Astrocyte (in vitro differentiated cells and primary cell): ENCODE measurements around the gene FOXL3. TPM values are rescaled to one million over a fixed set of nuclear protein-coding genes. Genes with fewer than 3 reads are reported as not detected.

Experiments
- DNase-seq: peaks from one replicate; pipeline ENCODE4 v3.0.0-alpha.2; 2010; ENCODE audit warnings: low read depth
- FAIRE-seq: peaks from 2 replicates; lab custom pipeline; 2011; peaks lifted over from hg19 to GRCh38; lab: Jason Lieb, UNC
- H2AFZ ChIP-seq: 2 replicates; pipeline ENCODE4 v1.6.0; 2012; ENCODE audit warnings: low read depth, low read length, inconsistent platforms
- H3K27ac ChIP-seq: 2 replicates; pipeline ENCODE4 v1.5.1; 2011; ENCODE audit warnings: low read depth, low read length, inconsistent platforms
- H3K27me3 ChIP-seq: 2 replicates; pipeline ENCODE4 v1.6.0; 2011; ENCODE audit warnings: low read length, inconsistent platforms; ENCODE audit not compliant: insufficient read depth
- H3K36me3 ChIP-seq: 2 replicates; pipeline ENCODE4 v1.5.1; 2011; ENCODE audit warnings: low read length, inconsistent platforms; ENCODE audit not compliant: insufficient read depth
- H3K4me1 ChIP-seq: 2 replicates; pipeline ENCODE4 v1.5.1; 2011; ENCODE audit warnings: low read length, inconsistent platforms; ENCODE audit not compliant: insufficient read depth
- H3K4me2 ChIP-seq: 2 replicates; pipeline ENCODE4 v1.6.0; 2012; ENCODE audit warnings: low read length, inconsistent platforms
- H3K4me3 ChIP-seq: 2 replicates; pipeline ENCODE4 v1.5.1; 2011; ENCODE audit warnings: low read depth, mild to moderate bottlenecking, low read length, inconsistent platforms; ENCODE audit not compliant: insufficient read depth
- H3K79me2 ChIP-seq: 2 replicates; pipeline ENCODE4 v1.6.0; 2012; ENCODE audit warnings: mild to moderate bottlenecking, low read length, inconsistent platforms; ENCODE audit not compliant: insufficient read depth
- H3K9ac ChIP-seq: 2 replicates; pipeline ENCODE4 v1.6.0; 2012; ENCODE audit warnings: mild to moderate bottlenecking, low read length, inconsistent platforms
- H3K9me3 ChIP-seq: 2 replicates; pipeline ENCODE4 v1.5.1; 2012; ENCODE audit warnings: low read depth, mild to moderate bottlenecking, low read length, inconsistent platforms; ENCODE audit not compliant: insufficient read depth
- H4K20me1 ChIP-seq: 2 replicates; pipeline ENCODE4 v1.6.0; 2012; ENCODE audit warnings: low read length, inconsistent platforms; ENCODE audit not compliant: insufficient read depth
- H3K27ac Mint-ChIP-seq: one replicate; pipeline ENCODE4 v1.8.0; 2021; ENCODE audit warnings: mild to moderate bottlenecking, mixed read lengths; ENCODE audit not compliant: unreplicated experiment
- H3K27me3 Mint-ChIP-seq: one replicate; pipeline ENCODE4 v1.8.0; 2021; ENCODE audit warnings: low read depth, mixed read lengths; ENCODE audit not compliant: unreplicated experiment
- H3K36me3 Mint-ChIP-seq: one replicate; pipeline ENCODE4 v1.8.0; 2021; ENCODE audit warnings: low read depth, mixed read lengths; ENCODE audit not compliant: unreplicated experiment
- H3K4me1 Mint-ChIP-seq: one replicate; pipeline ENCODE4 v1.8.0; 2021; ENCODE audit warnings: low read depth, mixed read lengths; ENCODE audit not compliant: unreplicated experiment
- H3K4me3 Mint-ChIP-seq: one replicate; pipeline ENCODE4 v1.8.0; 2021; ENCODE audit warnings: mild to moderate bottlenecking, moderate library complexity, mixed read lengths; ENCODE audit not compliant: unreplicated experiment
- H3K9me3 Mint-ChIP-seq: one replicate; pipeline ENCODE4 v1.8.0; 2021; ENCODE audit warnings: mild to moderate bottlenecking, mixed read lengths; ENCODE audit not compliant: unreplicated experiment
- EZH2 ChIP-seq: IDR thresholded peaks from 2 replicates; pipeline ENCODE4 v1.6.1; 2012; ENCODE audit warnings: mild to moderate bottlenecking, low read length, inconsistent platforms; ENCODE audit not compliant: insufficient read depth
- total RNA-seq: library from RNA; stranded (reverse); gene quantifications from 2 replicates; pipeline ENCODE4 v1.2.1, GENCODE V29; 2021
- TF ChIP-seq, protein P1 (sequence below): IDR thresholded peaks from 2 replicates; pipeline ENCODE4 v1.5.1; 2011; ENCODE audit warnings: low read depth, mild to moderate bottlenecking, inconsistent platforms, low read length, moderate library complexity; ENCODE audit not compliant: insufficient read depth

Gene FOXL3
- total RNA-seq, 1 donor from 2014 or later = not detected

DNA sequence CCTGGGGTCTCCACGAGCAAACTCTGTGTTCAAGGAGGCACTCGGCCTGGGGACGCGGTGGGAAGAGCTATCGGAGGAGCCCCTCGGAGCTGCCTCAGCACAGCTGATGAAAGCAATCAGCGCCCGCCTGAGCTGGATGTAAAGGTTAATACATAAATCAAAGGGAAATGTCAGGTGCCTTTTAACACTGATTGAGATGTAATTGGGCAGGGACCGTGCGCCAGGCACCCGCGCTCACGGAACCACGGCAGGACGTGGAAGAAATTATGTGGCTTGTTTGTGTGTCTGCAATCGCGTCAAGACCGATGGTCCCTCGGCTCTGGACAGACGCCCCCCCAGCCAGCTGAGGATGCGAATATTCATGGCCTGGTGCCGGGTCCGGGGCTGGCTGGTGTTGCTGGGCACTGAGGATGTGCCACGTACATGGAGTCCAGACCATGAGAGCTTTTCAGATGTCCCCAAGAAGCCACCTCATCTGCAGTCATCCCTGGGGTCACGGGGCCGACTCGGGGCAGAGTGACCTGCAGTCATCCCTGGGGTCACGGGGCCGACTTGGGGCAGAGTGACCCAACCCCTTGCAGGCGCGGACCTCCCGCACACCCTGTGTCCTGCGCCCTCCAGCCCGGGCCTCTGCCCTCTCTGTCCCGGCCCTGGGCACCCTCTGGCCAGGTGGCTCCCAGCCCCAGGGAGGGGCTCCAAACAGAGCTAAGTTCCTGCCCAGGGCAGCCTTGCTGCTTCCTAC is 15.6 kb downstream of the FOXL3 start:
- Histone ChIP-seq H3K27ac (no peak overlapping the region), H3K36me3 (no peaks in the 10 kb centered on the region), H2AFZ (no peak overlapping the region), H3K79me2 (no peaks in the 10 kb centered on the region), H3K27me3 (no peaks in the 10 kb centered on the region), H3K4me3 (no peak overlapping the region), H3K4me2 (no peak overlapping the region), H3K9me3 (no peaks in the 10 kb centered on the region), H3K4me1 (no peaks in the 10 kb centered on the region), H3K9ac (no peak overlapping the region), H4K20me1 (no peaks in the 10 kb centered on the region)
- DNase-seq (no peak), FAIRE-seq (no peak)
- H3K9me3 Mint-ChIP-seq = peaks cover 8% of the 10 kb centered on the region
- TF ChIP-seq, protein P1, sequence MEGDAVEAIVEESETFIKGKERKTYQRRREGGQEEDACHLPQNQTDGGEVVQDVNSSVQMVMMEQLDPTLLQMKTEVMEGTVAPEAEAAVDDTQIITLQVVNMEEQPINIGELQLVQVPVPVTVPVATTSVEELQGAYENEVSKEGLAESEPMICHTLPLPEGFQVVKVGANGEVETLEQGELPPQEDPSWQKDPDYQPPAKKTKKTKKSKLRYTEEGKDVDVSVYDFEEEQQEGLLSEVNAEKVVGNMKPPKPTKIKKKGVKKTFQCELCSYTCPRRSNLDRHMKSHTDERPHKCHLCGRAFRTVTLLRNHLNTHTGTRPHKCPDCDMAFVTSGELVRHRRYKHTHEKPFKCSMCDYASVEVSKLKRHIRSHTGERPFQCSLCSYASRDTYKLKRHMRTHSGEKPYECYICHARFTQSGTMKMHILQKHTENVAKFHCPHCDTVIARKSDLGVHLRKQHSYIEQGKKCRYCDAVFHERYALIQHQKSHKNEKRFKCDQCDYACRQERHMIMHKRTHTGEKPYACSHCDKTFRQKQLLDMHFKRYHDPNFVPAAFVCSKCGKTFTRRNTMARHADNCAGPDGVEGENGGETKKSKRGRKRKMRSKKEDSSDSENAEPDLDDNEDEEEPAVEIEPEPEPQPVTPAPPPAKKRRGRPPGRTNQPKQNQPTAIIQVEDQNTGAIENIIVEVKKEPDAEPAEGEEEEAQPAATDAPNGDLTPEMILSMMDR = no peak
- TF ChIP-seq EZH2 = no peak
- no peaks in the 10 kb centered on the region for H3K36me3 Mint-ChIP-seq
- H3K27me3 Mint-ChIP-seq = peaks cover 8% of the 10 kb centered on the region
- no peak overlapping the region for H3K27ac Mint-ChIP-seq
- H3K4me3 Mint-ChIP-seq = no peak overlapping the region
- H3K4me1 Mint-ChIP-seq = no peaks in the 10 kb centered on the region

DNA sequence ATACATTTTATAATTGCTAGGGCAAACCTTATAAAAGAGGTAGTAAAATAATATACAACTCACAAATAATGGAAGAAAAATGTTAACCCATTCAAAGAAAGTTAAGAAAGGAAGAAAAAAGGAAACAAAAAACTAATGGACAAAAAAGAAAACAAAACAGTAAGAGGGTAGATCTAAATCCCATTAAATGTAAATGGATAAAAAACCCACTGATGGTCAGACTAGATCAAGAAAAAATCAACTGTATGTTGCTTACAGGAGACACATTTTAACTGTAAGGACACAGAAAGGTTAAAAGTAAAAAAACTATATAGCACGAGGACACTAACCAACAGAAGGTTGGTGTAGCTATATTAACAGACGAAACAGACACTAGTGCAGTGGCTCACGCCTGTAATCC is 18.0 kb downstream of the FOXL3 start:
- TF ChIP-seq, protein P1 = no peak
- no peak for TF ChIP-seq EZH2
- H3K27me3 Mint-ChIP-seq = peaks cover 25% of the 10 kb centered on the region
- no peak overlapping the region for H3K27ac Mint-ChIP-seq
- H3K79me2 ChIP-seq = no peaks in the 10 kb centered on the region
- peaks cover 14% of the 10 kb centered on the region for H3K27me3 ChIP-seq
- H3K36me3 Mint-ChIP-seq = no peaks in the 10 kb centered on the region
- no peak overlapping the region for H3K27ac ChIP-seq
- no peak overlapping the region for H2AFZ ChIP-seq
- no peaks in the 10 kb centered on the region for H4K20me1 ChIP-seq
- FAIRE-seq = no peak
- H3K36me3 ChIP-seq = no peaks in the 10 kb centered on the region
- H3K4me3 Mint-ChIP-seq = no peak overlapping the region
- no peak overlapping the region for H3K4me2 ChIP-seq
- H3K9me3 Mint-ChIP-seq = peaks cover 8% of the 10 kb centered on the region
- no peak overlapping the region for H3K9ac ChIP-seq
- H3K9me3 ChIP-seq = no peaks in the 10 kb centered on the region
- H3K4me3 ChIP-seq = no peak overlapping the region
- DNase-seq = no peak
- no peaks in the 10 kb centered on the region for H3K4me1 ChIP-seq
- H3K4me1 Mint-ChIP-seq = no peaks in the 10 kb centered on the region

DNA sequence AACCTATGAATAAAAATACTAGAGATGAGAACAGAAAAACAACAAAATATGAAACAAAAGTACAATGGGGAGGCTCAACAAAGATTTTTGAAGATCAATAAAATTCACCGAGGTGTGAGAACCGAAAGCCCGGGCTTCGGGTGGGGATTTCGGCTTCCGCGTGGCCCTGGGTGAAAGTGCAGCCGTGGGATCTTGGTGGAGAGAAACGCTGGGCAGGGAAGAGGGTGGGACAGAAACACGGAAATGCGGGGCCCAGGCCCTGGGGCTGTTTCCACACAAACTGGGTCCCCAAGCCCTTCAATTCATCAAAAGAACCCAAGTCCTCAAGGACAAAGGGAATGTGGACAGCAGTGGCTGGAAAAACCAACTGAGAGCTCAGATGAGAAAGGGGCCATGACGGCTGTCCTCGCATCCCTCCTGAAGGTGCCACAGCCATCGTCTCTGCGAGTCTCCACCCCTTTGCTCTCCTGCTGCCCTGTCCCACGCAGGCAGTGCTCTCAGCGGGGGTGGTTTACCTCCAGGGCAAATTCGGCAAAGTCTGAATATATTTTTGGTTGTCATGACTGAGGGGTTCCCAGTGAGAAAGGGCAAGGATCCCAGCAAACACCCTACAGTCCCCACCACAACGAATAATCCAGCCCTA is 19.7 kb downstream of the FOXL3 start:
- Histone ChIP-seq H3K27me3 (peaks cover 21% of the 10 kb centered on the region), H3K9ac (no peak overlapping the region), H2AFZ (no peak overlapping the region), H3K4me1 (no peaks in the 10 kb centered on the region), H3K9me3 (no peaks in the 10 kb centered on the region), H3K4me3 (no peak overlapping the region), H3K4me2 (no peak overlapping the region), H4K20me1 (no peaks in the 10 kb centered on the region), H3K27ac (no peak overlapping the region), H3K79me2 (no peaks in the 10 kb centered on the region), H3K36me3 (no peaks in the 10 kb centered on the region)
- no peak for FAIRE-seq
- Mint-ChIP-seq H3K9me3 (peaks cover 5% of the 10 kb centered on the region), H3K27me3 (peaks cover 20% of the 10 kb centered on the region), H3K27ac (no peak overlapping the region), H3K4me3 (no peak overlapping the region), H3K36me3 (no peaks in the 10 kb centered on the region), H3K4me1 (no peaks in the 10 kb centered on the region)
- TF ChIP-seq, protein P1 = no peak
- TF ChIP-seq EZH2 = no peak
- DNase-seq = no peak
